Head of caudate nucleus (tissue), 42 donors: ENCODE data around the gene CZIB.

Experiments
- DNase-seq, 42 donors: peaks; one replicate each; pipeline versions ENCODE4 v3.0.0 to v3.0.0-alpha.2; 2020 to 2021; ENCODE audit warnings: mixed read lengths in 7 of 42
- intact Hi-C: fragments of 100-400 bp; cut with DNase I; formaldehyde crosslinking; loops from one replicate; pipeline ENCODE4 v1.15.0; 2022

CZIB gene

DNA sequence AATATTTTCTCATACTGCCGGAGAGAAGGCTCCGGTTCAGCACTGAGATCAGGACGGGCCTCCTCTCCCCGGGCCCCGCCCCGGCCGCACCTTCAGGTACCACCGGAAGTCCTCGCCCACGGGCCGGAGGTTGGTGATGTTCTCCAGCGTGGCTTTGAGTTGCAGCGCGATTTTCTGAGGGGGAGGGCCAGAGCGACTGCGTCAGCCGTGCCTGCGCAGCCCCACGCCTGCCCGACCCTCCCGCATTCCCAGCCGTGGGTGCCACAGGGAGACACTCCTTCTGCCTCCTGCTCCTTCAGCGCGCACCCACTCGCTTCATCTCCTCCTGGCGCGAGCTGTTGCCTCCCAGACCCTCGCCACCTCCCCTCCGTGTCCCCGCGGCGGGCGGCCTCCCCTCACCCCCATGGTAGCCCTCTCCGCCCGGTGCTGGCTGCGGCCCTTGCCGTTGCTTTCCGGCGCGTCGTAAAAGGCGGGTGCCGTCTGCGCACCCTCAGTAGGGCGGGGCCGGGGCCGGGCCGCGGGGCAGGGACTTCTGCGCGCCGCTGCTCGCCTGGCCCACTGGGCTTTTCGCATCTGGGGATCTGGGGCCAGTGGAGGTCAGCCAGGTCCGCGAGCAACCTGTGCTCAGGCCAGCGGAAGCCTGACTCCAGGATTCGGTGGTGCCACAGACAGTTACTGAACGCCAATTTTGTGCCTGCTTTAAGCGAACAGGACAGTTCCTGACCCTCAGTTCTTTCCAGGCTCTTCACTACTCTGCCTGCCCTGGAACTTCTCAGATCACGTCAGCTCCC lies at the start of gene CZIB:
CZIB (minus strand) TSS at position 464 of the 791 bp plus-strand sequence; CDS start at position 405, 59 bp downstream.
- DNase-seq, result peak; percentile 73 to 96 (median 91)
- intact Hi-C loops, result loop anchor here (1.0 kb wide), 1 partner anchor 18 kb away; the partner anchor contains the start of gene MAGOH

DNA sequence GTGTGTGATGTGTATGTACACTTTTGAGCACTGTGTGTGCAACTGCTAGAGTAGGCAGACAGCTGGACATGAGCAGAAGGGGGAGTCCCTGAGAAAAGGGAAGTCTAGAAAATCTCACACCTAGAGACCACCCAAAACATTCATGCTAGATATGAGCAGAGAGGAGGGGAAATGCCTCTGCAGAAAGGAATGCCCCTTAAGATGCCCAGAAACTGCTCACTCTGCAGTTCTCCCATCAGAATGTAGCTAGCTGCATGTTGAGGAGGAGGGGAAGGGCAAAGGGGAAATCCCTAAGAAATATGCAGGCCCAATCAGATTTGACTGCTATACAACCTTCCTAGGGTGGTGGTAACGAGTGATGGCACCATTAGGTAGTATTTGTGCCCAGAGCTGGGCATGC lies 49.7 kb upstream of the CZIB start:
- intact Hi-C loops, result no loop called here
- no peak for DNase-seq

DNA sequence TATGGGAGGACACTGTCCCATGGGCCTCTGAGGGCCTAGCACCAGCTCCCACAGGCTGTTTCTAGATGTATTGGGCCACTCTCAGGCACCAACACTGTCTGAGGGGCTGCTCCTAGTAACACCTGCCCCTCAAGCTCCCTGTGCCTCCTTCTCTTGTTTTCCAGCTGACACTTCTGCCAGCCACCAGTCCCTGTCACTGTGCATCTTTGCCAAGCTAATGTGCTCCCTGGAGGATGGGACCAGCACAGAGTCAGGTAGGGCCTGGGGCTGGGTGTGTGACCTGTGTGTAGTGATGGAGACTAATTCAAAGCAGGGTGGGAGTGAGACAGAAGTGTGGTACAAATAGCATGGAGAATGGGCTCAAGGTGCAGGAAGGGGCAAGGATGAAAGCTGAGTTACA lies 47.3 kb upstream of the CZIB start:
- no peak for DNase-seq
- intact Hi-C loops, result no loop called here

DNA sequence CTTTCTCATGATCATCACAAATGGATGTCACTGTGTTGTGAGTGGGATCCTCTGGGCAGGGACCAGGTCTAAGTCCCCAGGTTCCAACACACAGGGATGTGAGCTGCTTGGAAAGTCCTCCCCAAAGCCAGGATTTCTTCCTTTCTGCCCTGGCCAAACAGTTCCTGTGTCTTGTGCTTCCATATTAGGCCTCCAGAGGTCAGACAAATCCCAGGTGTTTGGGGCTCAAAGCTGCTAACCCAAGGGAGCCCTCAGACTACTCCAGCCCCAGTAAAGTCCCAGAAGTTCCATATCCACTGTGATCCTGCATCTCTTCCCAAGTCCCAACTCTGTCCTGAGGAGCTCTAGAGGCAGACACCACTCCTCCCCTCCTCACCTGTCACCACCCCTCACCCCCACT lies 45.6 kb upstream of the CZIB start:
- intact Hi-C loops, result no loop called here
- no peak for DNase-seq

DNA sequence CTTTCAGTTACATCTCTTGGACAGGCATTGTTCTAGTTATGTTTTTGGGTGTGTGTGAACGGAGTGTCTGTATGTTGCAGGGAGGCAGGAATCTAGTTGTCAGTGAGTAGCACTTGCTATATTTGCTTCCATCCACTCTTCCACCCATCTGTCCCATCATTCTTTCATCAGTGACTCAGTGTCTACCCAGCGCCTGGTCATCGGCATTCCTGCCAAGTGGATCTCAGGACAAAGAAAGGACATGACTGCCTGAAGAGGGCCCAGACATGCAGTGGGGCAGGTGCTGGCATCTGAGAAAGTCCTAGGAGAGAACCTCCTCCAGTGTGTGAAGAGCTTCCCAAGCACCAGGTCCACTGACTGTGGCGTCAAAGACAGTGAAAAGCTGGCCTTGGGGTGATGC lies 45.1 kb upstream of the CZIB start:
- DNase-seq, result no peak
- intact Hi-C loops, result no loop called here

DNA sequence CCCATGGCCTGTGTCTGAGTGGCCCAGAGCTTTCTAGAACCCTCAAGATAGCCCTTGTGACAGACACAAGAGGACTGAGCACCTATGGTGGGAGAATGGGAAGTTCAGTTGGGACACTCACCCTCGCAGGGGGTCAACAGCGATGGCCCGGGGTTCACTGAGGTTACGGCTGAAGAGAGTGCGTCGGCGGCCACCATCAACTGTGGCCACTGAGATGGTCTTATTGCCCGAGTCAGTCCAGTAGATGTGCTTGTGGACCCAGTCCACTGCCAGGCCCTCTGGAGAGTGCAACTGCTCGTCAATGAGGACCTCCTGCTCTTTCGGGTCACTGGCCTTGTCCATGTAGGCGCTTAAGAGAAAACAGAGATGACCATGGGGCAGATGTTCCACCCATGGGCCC lies 43.6 kb upstream of the CZIB start:
- intact Hi-C loops, result no loop called here
- DNase-seq, result no peak

DNA sequence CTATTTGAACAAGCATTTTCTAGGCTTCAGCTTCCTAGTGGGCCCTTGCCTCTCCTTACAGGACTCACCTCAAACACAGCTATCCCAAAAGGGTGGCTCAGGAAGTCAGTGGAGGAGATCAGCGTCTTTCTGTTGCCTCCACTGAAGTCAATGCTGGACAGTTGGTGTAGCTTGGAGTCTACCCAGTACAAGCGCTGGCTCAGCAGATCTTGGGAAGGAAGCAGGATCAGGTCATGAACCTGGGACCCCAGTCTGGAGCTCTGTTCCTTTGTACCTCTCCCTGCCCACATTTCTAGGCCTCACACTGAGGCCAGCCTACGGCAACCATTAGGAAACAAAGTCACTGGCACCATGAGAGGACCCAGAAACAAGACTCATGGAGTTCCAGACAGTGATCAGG lies 41.6 kb upstream of the CZIB start:
- DNase-seq, result no peak
- intact Hi-C loops, result no loop called here

DNA sequence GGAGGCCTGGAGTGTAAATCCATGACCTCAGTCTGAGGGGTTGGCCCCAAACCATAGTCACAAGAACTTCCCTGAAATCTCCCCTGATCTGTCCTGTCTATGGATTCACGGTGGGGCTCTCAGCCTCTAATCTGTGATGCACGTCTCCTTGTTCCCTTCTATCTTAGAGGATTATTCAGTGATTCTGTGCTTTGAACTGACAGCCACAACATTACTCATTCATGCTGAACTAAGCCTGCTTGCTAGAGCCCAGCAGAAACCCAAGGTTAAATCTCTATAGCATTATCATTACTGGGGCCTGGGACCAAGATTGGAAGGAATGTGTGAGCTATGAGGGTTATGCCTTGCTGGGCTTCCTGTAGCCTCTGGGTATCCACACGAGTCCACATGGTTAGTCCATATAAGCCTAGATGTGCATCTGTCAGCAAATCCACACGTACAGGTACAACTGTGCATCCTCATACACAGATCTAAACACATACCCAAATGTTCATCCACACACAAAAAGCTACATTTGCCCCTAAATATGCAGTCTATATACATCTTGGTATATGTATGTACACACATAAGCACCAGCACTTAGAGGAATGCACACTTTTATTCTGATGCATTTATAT lies 40.3 kb upstream of the CZIB start:
- DNase-seq, result no peak
- intact Hi-C loops, result no loop called here

DNA sequence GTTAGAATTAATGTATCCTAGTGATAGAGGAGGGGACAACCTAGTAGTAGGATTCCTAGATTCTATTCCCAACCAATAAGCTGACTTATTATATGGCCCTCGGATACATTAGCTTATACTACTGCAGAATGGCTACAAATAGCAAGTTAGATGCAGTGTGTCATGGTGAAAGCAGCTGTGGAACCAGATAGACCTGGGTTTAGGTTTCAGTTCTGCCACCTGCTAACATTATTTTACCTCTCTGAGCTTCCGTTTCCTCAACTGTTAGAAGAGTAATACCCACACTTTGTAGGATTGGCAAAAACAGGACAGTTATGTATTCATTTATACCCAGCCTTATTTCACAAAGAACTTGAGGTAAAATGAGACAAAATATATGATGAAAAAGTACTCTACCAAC lies 39.5 kb upstream of the CZIB start:
- no peak for DNase-seq
- intact Hi-C loops, result no loop called here

DNA sequence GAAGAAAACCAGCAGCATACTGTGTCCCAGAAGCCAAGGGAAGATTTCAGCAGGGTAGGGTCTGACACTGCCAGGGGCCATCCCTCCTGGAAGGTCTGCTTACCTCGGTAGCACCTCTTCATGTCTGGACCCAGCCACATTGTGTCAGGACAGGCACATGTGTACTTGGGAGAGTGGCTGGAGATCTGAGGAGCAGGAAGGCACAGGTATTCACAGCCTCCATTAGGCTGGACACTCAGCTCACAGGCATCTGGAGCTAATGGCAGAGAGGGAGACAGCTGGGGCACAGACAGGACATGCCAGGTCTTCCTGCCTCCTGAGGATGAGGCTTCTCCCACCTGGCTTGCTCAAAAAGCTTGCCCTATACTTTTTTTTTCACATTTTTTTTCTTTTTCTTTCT lies 37.8 kb upstream of the CZIB start:
- no peak for DNase-seq
- intact Hi-C loops, result no loop called here

DNA sequence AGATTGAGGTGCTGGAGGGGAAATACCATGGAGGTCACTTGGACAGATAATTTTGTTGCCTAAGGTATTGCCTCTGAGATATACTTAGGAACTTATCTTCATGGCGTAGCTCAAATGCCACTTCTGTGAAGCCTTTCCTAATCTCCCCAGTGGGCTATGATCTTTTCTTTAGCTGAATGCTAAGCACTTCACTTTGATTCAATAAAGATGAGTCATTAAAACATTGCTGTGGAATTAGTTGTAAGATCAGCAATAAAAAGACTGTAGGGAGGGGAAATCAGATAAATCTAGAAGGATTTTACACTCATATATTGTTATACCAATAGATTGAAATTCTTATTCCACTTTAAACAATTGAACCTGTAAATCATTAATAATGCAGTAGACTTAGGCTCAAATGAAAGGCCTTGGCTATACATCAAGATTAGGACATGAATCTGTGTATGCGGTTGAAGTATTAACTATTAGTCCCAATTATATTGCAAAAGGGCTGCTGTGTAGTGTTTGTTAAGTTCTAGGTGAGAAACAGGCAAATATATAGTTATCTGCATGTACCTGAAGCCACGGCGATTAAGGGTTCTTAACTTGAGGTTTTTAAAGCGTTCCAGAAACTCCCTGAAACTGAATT lies 37.1 kb upstream of the CZIB start:
- no peak for DNase-seq
- intact Hi-C loops, result no loop called here

DNA sequence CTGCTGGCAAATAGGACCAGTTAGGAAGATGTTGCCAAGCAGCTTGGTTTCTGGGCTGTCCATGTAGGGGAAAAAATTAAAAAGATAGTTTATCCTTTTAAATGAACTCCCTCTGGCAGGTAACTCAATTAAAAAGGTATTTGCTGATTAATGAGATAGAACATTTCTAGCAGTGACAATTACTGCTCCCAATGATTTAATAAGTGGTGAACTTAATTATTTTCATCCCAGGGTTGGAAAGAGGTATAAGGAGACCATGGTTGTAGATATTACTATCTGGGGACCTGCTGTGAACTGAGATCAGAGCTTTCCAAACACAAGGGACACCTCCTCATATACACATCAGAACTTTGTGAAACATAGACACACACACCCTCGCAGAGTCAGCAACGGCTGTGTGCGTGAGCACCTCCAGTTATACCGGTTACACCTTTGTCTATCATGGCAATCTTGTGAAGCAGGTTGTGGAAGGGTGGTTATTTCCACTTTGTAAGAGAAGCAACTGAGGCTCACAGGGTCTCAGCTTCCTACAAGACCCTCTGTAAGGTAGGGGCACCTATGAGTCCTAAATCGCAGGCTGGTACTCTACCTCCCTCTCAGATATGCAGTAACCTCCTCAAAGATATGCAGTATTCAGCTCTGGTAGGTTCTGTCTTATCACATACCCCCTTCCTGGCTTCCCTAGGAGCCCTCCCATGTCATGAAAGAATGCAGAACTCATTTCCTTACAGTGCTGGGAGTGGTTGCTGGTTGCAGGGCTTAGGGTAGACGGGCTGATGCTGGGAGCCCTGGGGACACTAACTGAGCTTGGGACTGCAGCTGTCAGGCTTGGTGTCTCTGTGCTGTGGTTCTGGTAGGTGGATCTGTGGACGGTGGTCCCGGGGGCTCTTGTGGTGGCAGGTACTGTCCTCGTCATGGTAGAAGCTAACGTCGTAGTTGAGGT lies 36.3 kb upstream of the CZIB start:
- DNase-seq, result no peak
- intact Hi-C loops, result no loop called here

DNA sequence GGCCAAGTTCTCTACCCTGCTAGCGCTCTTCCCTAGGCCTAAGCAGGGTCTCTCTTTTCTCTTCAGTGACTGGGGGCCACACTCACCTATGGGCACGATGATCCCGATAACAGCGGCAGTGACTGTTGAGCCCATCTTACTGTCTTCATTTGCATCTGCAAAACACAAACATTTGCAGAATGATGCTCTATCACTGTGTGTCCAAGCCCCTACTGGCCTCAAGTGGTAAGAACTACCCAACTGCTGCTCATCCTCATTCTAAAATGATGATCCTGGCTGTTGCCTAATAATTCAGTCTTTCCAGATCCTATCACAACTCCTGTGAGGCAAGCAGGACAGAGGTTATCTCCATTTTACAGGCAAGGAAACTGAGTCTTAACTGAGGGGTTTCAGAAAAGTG lies 34.6 kb upstream of the CZIB start:
- intact Hi-C loops, result no loop called here

DNA sequence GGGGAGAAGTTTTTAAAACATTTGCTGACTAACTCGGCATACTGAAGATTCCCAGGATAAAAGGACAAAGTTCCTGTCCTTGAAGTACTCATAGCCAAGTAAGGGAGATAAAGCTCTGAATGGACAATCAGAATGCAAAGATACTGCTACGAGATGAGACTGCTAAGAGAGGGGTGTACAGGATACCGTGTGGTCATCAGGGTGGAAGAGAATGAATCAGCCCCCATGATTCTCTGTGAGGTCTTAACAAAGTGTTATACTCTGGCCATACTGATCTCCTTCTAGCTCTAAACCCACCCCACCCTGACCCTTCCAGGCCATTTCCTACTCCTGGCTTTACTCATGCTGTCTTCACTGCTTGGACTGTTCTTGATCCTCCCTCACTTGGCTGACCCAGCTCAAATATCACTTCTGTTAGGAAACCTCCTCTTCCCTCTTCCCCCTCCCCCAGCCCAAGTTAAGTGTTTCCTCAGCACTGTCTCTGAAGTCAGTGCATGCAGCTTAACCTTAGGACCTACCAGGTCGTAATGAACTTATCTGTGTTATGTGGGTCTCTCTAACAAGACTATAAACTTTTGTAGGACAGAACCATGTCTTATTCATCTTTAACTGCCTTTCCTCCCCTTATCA lies 33.7 kb upstream of the CZIB start:
- DNase-seq, result no peak
- intact Hi-C loops, result no loop called here

More for the DNA sequence above, 34.6 kb upstream of the CZIB start:
- no peak for DNase-seq

DNA sequence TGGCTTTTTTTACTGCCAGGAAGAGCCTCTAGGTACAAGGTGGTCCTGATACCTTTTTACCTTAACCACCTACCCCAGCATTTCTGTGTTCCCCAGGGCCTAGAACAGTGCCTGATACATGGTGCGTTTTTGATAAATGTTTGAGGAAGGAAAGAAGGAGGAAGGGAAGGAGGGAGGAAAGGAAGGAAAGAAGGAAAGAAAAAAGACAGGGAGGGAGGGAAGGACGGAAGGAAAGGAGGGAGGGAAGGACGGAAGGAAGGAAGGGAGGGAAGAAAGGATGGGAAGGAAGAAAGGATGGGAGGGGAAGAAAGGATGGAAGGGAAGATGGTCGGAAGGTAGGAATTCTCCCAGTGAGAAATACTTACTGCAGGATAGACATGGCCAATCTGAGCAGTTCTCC lies 29.9 kb upstream of the CZIB start:
- intact Hi-C loops, result no loop called here
- no peak for DNase-seq

DNA sequence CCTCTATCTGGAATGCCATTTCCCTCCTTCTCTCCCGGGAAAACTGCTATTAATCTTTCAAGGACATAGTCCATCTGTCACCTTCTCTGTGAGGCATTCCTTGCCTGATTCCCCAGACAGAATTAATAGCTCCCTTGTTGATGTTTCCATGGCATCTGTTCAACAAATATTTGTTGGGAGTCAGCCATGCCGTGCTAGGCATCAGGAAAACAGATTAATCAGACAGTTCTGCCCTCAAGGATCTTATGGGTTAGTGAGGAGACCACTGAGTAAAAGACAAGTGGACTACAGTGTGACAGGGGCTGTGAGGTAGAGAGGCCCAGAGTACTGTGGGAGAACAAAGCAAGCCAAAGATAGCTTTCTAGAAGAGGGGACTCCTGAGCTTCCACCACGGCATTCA lies 29.3 kb upstream of the CZIB start:
- DNase-seq, result no peak
- intact Hi-C loops, result no loop called here

DNA sequence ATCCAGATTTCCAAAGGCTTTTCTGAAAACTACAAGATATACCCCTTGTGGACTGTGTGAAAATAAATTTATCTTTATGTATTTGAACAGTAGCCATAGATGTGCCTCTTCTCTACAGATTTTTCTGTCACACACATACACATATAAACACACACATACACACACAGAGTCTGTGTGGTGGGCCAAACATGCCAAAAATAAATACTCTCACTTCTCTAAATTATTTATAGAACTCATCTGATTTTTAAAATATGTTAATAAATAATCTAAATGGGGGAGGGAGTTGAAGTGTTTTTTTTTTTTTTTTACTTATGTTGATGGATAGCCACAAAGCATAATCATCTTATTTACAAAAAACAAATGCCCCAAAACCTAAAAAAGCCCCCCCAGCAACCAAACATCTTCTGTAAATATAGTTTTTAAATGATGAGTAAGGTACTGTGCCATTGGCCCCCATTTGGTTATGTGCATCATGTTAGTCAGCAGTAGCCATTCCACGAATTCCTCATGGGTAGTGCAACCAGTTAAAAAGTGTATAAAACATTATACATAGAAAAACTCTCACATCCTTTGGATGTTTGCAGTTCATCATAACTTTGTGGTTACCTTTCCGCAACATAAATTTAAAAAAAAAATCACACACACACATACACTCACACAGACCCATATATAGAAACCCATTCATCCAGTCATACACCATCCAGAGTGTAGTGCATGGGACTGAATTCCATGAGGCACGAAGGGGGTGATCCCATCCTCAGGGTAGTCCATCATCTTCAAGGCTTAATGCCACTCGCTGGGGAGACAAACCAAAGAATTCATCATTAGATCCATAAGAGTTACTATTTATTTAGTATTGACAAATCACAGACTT lies 26.1 kb upstream of the CZIB start:
- no peak for DNase-seq
- intact Hi-C loops, result no loop called here

DNA sequence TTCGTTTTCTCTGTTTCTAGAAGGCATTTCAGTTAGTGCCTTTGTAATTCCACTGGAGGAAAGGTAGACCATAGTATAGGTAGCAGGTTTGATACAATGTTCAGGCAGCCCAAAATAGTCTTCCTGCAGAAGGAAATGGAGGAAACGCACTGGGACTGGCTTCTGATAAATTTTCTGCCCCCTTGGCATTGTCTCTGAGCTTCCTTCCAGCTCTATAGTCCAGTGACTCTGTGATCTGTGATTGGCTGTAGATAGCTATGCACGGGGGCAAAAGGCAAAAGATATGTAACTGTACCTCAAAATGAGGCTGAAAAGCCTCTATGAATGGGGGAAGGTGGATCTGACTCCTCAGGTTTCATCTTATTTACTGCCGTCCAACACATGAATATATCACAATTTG lies 23.7 kb upstream of the CZIB start:
- no peak for DNase-seq
- intact Hi-C loops, result no loop called here
